Measurements from ENCODE around the gene UGDH. TPM values are rescaled to one million over a fixed set of nuclear protein-coding genes. Genes with fewer than 3 reads are reported as not detected.
"Not testable (repeated sequence)": the region's sequence is repeated elsewhere in the genome, so short reads cannot be mapped to it uniquely, and the experiment has no call there.

Gene UGDH
- total RNA-seq, 2 donors from 2014 or later: 21.8 to 39.5 TPM

GRCh38 chr4:39544080-39544479 lies 16.8 kb upstream of the UGDH start:
- H3K27ac Mint-ChIP-seq; H3K4me3 Mint-ChIP-seq; H3K27me3 Mint-ChIP-seq; H3K36me3 Mint-ChIP-seq; DNase-seq (ENCODE audit: low spot score); H3K9me3 Mint-ChIP-seq; H3K4me1 Mint-ChIP-seq (ENCODE audit: low read depth in 2 of 2); ATAC-seq: not testable (repeated sequence)

DNA sequence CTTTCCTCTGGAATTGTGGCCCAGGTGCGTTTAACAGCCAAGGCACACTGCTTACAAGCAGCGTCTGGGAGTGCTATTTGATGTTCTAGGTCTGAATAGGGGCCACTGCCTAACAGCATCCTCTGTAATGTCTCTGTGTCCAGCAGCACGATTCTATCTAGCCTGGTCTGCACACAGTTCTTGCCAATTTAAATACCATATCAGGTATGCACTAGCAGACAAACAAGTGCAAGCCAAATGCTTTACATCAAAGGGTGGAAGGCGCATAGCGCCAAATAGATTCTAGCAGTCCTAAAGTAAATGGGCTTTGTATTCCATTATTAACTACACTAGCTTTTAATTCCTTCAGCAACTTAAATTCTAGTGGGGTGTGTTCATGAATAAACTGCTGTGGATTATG lies 15.8 kb upstream of the UGDH start:
- no peaks in the 10 kb centered on the region for H3K4me1 Mint-ChIP-seq (ENCODE audit: low read depth in 2 of 2)
- H3K36me3 Mint-ChIP-seq: no peaks in the 10 kb centered on the region

GRCh38 chr4:39542611-39543012 lies 15.4 kb upstream of the UGDH start:
- Mint-ChIP-seq H3K27me3 (no peaks in the 10 kb centered on the region), H3K9me3 (no peaks in the 10 kb centered on the region), H3K4me3 (no peak overlapping the region), H3K27ac (no peak overlapping the region), H3K36me3 (no peaks in the 10 kb centered on the region), H3K4me1 (ENCODE audit: low read depth in 2 of 2) (no peaks in the 10 kb centered on the region)
- ATAC-seq: no peak
- no peak for DNase-seq (ENCODE audit: low spot score)

More for the DNA sequence above, 15.8 kb upstream of the UGDH start:
- Mint-ChIP-seq H3K9me3 (no peaks in the 10 kb centered on the region), H3K27me3 (no peaks in the 10 kb centered on the region), H3K4me3 (no peak overlapping the region), H3K27ac (no peak overlapping the region)
- no peak for ATAC-seq
- DNase-seq (ENCODE audit: low spot score): no peak

DNA sequence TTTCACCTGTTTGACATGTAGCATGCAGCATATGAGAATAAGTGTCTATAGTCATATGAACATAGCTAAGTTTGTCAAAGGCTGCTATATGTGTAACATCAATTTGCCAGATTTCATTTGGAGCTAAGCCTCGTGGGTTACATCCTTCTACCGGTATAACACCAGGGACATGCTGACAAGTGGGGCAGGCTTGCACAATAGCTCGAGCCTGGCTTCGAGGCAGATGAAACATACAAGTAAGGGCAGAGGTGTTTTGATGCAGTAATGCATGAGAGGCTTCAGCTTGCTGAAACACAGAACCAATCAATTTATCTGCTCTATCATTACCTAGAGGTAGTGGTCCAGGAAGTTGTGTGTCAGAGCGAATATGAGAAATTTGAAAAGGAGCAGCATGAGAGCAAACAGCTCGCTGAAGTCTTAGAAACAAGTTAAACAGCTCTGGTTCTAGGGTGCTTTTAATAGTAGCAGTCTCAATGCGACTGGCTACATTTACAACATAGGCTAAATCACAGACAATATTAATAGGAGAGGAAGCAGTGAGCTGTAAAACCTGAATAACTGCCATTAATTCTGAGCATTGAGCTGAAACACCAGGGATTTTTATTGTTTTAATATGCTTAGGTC lies 14.9 kb upstream of the UGDH start:
- no peak for DNase-seq (ENCODE audit: low spot score)
- Mint-ChIP-seq H3K27me3 (no peaks in the 10 kb centered on the region), H3K4me1 (ENCODE audit: low read depth in 2 of 2) (no peaks in the 10 kb centered on the region), H3K9me3 (no peaks in the 10 kb centered on the region), H3K27ac (no peak overlapping the region), H3K4me3 (no peak overlapping the region), H3K36me3 (no peaks in the 10 kb centered on the region)
- ATAC-seq: no peak

DNA sequence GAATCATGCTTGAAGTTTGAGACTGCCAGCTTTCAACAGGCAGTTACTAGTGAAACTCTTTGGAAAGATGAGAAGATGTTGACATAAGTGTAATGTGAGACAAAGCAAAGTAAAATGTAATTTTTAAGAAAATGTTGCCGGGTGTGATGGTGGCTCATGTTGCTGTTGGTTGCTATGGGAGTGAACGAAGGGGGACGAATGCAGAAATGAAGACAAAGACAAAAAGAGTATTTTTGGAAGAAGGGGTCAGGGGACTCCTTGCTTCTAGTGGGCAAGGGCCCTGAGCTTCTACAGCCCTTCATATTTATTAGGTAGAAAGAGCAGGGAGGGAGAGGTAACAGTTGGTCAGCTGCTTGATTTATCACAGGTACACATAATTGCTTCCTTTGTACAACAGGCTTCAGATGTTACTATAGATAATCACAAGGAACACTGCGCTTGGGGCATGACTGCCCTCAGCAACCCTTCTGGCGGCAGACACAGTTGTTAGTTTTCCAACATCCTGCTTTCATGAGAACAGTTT lies 11.9 kb upstream of the UGDH start:
- Mint-ChIP-seq H3K27me3 (no peaks in the 10 kb centered on the region), H3K4me3 (no peak overlapping the region), H3K36me3 (no peaks in the 10 kb centered on the region), H3K27ac (no peak overlapping the region), H3K4me1 (ENCODE audit: low read depth in 2 of 2) (peaks cover 0 to 2% of the 10 kb centered on the region in 2 donors), H3K9me3 (no peaks in the 10 kb centered on the region)
- ATAC-seq (no peak), DNase-seq (ENCODE audit: low spot score) (no peak)

DNA sequence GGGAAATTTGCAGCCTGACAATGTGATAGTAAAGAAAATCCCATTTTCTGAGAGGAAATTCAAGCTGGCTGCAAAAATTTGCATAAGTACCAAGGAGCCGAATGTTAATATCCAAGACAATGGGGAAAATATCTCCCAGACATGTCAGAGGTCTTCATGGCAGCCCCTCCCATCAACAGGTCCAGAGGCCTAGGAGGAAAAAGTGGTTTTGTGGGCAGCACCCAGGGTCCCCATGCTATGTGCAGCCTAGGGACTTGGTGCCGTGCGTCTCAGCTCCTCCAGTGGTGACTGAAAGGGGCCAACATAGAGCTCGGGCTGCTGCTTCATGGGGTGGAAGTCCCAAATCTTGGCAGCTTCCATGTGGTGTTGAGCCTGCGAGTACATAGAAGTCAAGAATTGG lies 6.3 kb upstream of the UGDH start:
- Mint-ChIP-seq H3K36me3 (peaks cover 21% of the 10 kb centered on the region), H3K4me1 (ENCODE audit: low read depth in 2 of 2) (peaks cover 0 to 5% of the 10 kb centered on the region in 2 donors), H3K27me3 (no peaks in the 10 kb centered on the region), H3K9me3 (no peaks in the 10 kb centered on the region), H3K27ac (no peak overlapping the region), H3K4me3 (no peak overlapping the region)
- no peak for DNase-seq (ENCODE audit: low spot score)
- ATAC-seq: no peak

GRCh38 chr4:39532237-39532636 lies 5.0 kb upstream of the UGDH start:
- peaks cover 21% of the 10 kb centered on the region for H3K36me3 Mint-ChIP-seq
- not testable (repeated sequence) for H3K4me3 Mint-ChIP-seq; H3K27ac Mint-ChIP-seq; H3K9me3 Mint-ChIP-seq; ATAC-seq; DNase-seq (ENCODE audit: low spot score); H3K27me3 Mint-ChIP-seq; H3K4me1 Mint-ChIP-seq (ENCODE audit: low read depth in 2 of 2)

- H3K4me1 Mint-ChIP-seq (ENCODE audit: low read depth in 2 of 2): peaks cover 14 to 18% of the 10 kb centered on the region in 2 donors
- no peak for DNase-seq (ENCODE audit: low spot score)
- H3K9me3 Mint-ChIP-seq: no peaks in the 10 kb centered on the region
- no peak overlapping the region for H3K27ac Mint-ChIP-seq
- H3K36me3 Mint-ChIP-seq: peaks cover 21% of the 10 kb centered on the region
- no peaks in the 10 kb centered on the region for H3K27me3 Mint-ChIP-seq
- no peak overlapping the region for H3K4me3 Mint-ChIP-seq
- no peak for ATAC-seq
Measured at GRCh38 chr4:39530682-39531081, 3.4 kb upstream of the UGDH start.

DNA sequence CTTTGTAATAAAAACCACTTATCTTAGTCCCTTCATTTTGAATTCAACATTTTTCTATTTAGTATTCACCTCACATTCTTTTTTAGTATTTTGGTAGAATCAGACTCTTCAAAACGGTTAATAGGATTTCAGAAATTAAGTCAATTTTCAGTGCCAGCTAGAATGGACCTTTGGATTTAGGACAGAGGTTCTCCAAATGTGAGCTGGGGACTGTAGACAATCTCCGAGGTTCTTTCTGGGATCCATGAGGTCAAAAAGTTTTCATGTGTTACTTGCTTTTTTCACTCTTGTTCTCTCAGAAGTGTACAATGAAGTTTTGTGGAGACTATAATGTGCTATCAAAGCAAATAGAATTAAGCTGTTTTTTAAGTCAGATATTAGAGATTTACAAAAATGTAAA lies 2.3 kb upstream of the UGDH start:
- no peaks in the 10 kb centered on the region for H3K27me3 Mint-ChIP-seq
- ATAC-seq (no peak), DNase-seq (ENCODE audit: low spot score) (no peak)
- H3K4me3 Mint-ChIP-seq: no peak overlapping the region
- no peak overlapping the region for H3K27ac Mint-ChIP-seq
- H3K4me1 Mint-ChIP-seq (ENCODE audit: low read depth in 2 of 2): peaks cover 18% of the 10 kb centered on the region in 2 donors
- H3K36me3 Mint-ChIP-seq: peaks cover 21% of the 10 kb centered on the region
- H3K9me3 Mint-ChIP-seq: no peaks in the 10 kb centered on the region

DNA sequence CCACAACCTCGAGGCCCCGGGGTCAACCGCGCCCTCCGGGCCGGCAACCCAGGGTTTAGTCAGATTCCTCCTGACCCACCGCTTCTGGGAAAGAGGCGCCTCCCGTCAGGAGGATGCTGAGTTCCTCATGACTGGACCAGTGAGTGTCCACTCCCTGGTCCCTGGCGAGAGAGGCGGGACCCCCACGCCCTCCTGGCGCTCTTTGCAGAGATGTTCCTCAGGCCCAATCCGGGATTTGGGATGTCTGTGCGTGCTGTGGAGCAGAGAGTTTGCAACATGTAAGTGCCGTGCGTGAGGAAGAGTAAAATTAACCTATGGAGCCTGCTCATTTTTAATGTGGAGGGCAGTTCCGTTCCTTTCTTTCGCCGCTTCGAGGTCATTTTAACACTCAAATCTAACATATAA lies 824 bp upstream of the UGDH start:
- Mint-ChIP-seq H3K27ac (peak overlapping the region; percentile 75 to 96), H3K36me3 (peaks cover 21% of the 10 kb centered on the region), H3K4me3 (peak overlapping the region; percentile 97), H3K4me1 (ENCODE audit: low read depth in 2 of 2) (peaks cover 16 to 18% of the 10 kb centered on the region in 2 donors), H3K27me3 (no peaks in the 10 kb centered on the region), H3K9me3 (no peaks in the 10 kb centered on the region)
- ATAC-seq: no peak
- DNase-seq (ENCODE audit: low spot score): no peak

- no peak for DNase-seq (ENCODE audit: low spot score)
- Mint-ChIP-seq H3K4me1 (ENCODE audit: low read depth in 2 of 2) (peaks cover 14 to 18% of the 10 kb centered on the region in 2 donors), H3K27me3 (no peaks in the 10 kb centered on the region), H3K36me3 (peaks cover 13% of the 10 kb centered on the region), H3K27ac (peak overlapping the region; percentile 77 to 96), H3K4me3 (peak overlapping the region; percentile 97), H3K9me3 (no peaks in the 10 kb centered on the region)
- peak in 1 of 2 donors; percentile 34 for ATAC-seq
Measured at GRCh38 chr4:39526765-39527295, 409 bp downstream of the UGDH start.

- H3K4me3 Mint-ChIP-seq: peak overlapping the region; percentile 97
- H3K27ac Mint-ChIP-seq: peak overlapping the region; percentile 77 to 96
- H3K36me3 Mint-ChIP-seq: peaks cover 7% of the 10 kb centered on the region
- H3K27me3 Mint-ChIP-seq: no peaks in the 10 kb centered on the region
- ATAC-seq (no peak), DNase-seq (ENCODE audit: low spot score) (no peak)
- peaks cover 14 to 18% of the 10 kb centered on the region in 2 donors for H3K4me1 Mint-ChIP-seq (ENCODE audit: low read depth in 2 of 2)
- no peaks in the 10 kb centered on the region for H3K9me3 Mint-ChIP-seq
Measured at GRCh38 chr4:39525822-39526690, 1.2 kb downstream of the UGDH start.

GRCh38 chr4:39524161-39524957 lies 2.9 kb downstream of the UGDH start:
- no peak overlapping the region for H3K4me3 Mint-ChIP-seq

More at GRCh38 chr4:39524161-39524957, 2.9 kb downstream of the UGDH start:
- Mint-ChIP-seq H3K27me3 (no peaks in the 10 kb centered on the region), H3K9me3 (no peaks in the 10 kb centered on the region), H3K27ac (no peak overlapping the region), H3K4me1 (ENCODE audit: low read depth in 2 of 2) (peaks cover 14 to 18% of the 10 kb centered on the region in 2 donors), H3K36me3 (no peaks in the 10 kb centered on the region)
- DNase-seq (ENCODE audit: low spot score): no peak
- ATAC-seq: no peak

Measured in natural killer cell treated with Interleukin-12 subunit alpha and Interleukin-12 subunit beta and Interleukin-15 and Interleukin-18, amount 100 ng/mL, for 72 hours (primary cell).